Hepatocyte (in vitro differentiated cells): ENCODE measurements around the gene DBX2.

Experiments used
- EZH2 ChIP-seq: fragments of 200-600 bp; sonication (generic); IDR thresholded peaks from 2 replicates; pipeline ENCODE4 v1.6.1; 2016; ENCODE audit warnings: antibody characterized with exemption, mild to moderate bottlenecking, borderline replicate concordance
- EZH2phosphoT487 ChIP-seq: fragments of 200-600 bp; sonication (generic); IDR thresholded peaks from one replicate; pipeline ENCODE4 v1.6.1; 2018; ENCODE audit warnings: antibody characterized with exemption, mild to moderate bottlenecking, low read depth, moderate library complexity; ENCODE audit not compliant: unreplicated experiment, severe bottlenecking
- TF ChIP-seq, protein P1 (sequence below): fragments of 200-600 bp; sonication (generic); IDR thresholded peaks from 2 replicates; pipeline ENCODE4 v1.5.1; 2016; ENCODE audit warnings: antibody characterized with exemption, mild to moderate bottlenecking; ENCODE audit not compliant: poor library complexity

DNA sequence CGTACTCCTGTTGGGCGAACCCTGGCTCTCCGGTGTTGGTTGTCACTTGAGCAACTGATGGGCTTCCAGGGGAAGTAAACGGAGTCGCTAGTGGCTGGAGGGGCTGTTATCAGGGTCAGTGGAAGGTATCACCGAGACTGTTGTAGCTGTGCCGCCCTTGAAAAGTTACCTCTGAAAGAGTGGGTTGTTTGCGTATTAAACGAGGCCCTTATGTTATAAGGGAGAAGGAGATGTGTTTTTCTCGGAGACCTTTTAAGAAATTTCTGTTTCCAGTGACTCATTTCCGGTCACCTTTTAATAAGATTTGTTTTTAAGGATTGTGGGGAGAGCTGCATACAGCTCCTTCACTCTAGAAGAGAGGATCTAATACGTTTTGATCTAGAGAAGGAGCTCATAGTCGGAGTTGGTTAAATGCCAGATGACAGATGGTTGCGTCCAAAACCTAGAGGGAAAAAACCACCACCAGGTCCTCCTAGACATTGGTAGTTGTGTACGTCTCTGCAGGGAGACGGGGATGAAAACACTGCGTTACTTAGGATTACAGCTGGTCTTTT is 750 bp upstream of the DBX2 start:
- TF ChIP-seq, protein P1, sequence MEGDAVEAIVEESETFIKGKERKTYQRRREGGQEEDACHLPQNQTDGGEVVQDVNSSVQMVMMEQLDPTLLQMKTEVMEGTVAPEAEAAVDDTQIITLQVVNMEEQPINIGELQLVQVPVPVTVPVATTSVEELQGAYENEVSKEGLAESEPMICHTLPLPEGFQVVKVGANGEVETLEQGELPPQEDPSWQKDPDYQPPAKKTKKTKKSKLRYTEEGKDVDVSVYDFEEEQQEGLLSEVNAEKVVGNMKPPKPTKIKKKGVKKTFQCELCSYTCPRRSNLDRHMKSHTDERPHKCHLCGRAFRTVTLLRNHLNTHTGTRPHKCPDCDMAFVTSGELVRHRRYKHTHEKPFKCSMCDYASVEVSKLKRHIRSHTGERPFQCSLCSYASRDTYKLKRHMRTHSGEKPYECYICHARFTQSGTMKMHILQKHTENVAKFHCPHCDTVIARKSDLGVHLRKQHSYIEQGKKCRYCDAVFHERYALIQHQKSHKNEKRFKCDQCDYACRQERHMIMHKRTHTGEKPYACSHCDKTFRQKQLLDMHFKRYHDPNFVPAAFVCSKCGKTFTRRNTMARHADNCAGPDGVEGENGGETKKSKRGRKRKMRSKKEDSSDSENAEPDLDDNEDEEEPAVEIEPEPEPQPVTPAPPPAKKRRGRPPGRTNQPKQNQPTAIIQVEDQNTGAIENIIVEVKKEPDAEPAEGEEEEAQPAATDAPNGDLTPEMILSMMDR, result no peak
- TF ChIP-seq EZH2 (no peak), EZH2phosphoT487 (no peak)
